ENCODE results near the gene CSF1R.

Gene CSF1R

GRCh38 chr5:150015415-150015814 lies 70.9 kb downstream of the CSF1R start:
- Histone ChIP-seq H3K27me3 (replicated peaks; ENCODE audit: control insufficient read depth, insufficient read depth, low read length, poor library complexity, severe bottlenecking) (no peaks in the 10 kb centered on the region), H3K4me1 (ENCODE audit: control insufficient read depth, insufficient read depth, low read length, poor library complexity, severe bottlenecking) (no peaks in the 10 kb centered on the region), H3K9me3 (ENCODE audit: control insufficient read depth, low read length) (no peaks in the 10 kb centered on the region), H3K36me3 (ENCODE audit: control insufficient read depth, insufficient read depth, low read length) (peaks cover 57% of the 10 kb centered on the region), H3K4me3 (ENCODE audit: insufficient read depth, low read depth, low read length, poor library complexity, severe bottlenecking) (no peak overlapping the region), H3K27ac (ENCODE audit: insufficient read depth, low read length, poor library complexity, severe bottlenecking) (no peak overlapping the region)
- DNase-seq: no peak

DNA sequence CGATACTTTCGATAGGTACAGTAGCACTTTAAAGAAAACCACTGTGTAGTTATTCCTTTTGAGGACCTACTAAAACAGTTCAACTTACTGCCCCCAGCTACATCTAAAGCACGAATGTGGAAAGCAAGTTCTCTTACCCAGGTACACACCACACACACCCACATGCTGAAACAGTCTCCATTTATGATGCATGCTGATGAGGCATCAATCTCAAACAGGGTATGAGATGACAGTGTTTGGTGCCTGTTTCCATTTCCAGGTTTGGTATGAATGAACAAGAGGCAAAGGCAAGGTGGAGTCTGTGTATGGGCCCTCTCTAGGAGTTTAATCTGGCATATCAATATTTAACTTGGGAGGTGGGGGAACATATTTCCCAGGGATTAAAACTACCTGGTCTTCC lies 71.9 kb downstream of the CSF1R start:
- Histone ChIP-seq H3K36me3 (ENCODE audit: control insufficient read depth, insufficient read depth, low read length) (peaks cover 57% of the 10 kb centered on the region), H3K9me3 (ENCODE audit: control insufficient read depth, low read length) (no peaks in the 10 kb centered on the region), H3K27me3 (replicated peaks; ENCODE audit: control insufficient read depth, insufficient read depth, low read length, poor library complexity, severe bottlenecking) (no peaks in the 10 kb centered on the region), H3K27ac (ENCODE audit: insufficient read depth, low read length, poor library complexity, severe bottlenecking) (no peak overlapping the region), H3K4me3 (ENCODE audit: insufficient read depth, low read depth, low read length, poor library complexity, severe bottlenecking) (no peak overlapping the region), H3K4me1 (ENCODE audit: control insufficient read depth, insufficient read depth, low read length, poor library complexity, severe bottlenecking) (no peaks in the 10 kb centered on the region)
- no peak for DNase-seq

DNA sequence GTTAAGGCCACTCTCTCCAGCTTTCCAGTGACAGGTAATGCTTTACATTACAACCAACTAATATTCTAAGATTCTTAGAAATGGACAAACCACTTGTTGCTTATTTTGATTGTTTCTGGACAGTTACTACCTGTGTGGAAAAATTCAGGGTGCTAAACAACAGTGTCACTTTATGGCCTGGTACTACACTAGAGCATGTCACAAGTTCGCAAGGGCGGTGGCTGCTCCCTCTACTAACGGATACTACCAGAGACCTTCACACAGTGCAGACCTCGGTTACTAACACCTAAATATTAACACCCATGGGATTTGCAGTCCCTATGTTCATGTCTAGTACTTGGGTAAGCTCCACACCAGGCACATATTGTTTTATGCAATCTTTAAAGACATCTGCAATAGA lies 72.4 kb downstream of the CSF1R start:
- Histone ChIP-seq H3K36me3 (ENCODE audit: control insufficient read depth, insufficient read depth, low read length) (peaks cover 62% of the 10 kb centered on the region), H3K27me3 (replicated peaks; ENCODE audit: control insufficient read depth, insufficient read depth, low read length, poor library complexity, severe bottlenecking) (no peaks in the 10 kb centered on the region), H3K27ac (ENCODE audit: insufficient read depth, low read length, poor library complexity, severe bottlenecking) (no peak overlapping the region), H3K4me1 (ENCODE audit: control insufficient read depth, insufficient read depth, low read length, poor library complexity, severe bottlenecking) (no peaks in the 10 kb centered on the region), H3K9me3 (ENCODE audit: control insufficient read depth, low read length) (no peaks in the 10 kb centered on the region), H3K4me3 (ENCODE audit: insufficient read depth, low read depth, low read length, poor library complexity, severe bottlenecking) (no peak overlapping the region)
- no peak for DNase-seq

GRCh38 chr5:150009671-150010387 lies 76.5 kb downstream of the CSF1R start:
- Histone ChIP-seq H3K4me3 (ENCODE audit: insufficient read depth, low read depth, low read length, poor library complexity, severe bottlenecking) (no peak overlapping the region), H3K9me3 (ENCODE audit: control insufficient read depth, low read length) (no peaks in the 10 kb centered on the region), H3K36me3 (ENCODE audit: control insufficient read depth, insufficient read depth, low read length) (peaks cover 67% of the 10 kb centered on the region), H3K27me3 (replicated peaks; ENCODE audit: control insufficient read depth, insufficient read depth, low read length, poor library complexity, severe bottlenecking) (no peaks in the 10 kb centered on the region), H3K27ac (ENCODE audit: insufficient read depth, low read length, poor library complexity, severe bottlenecking) (no peak overlapping the region), H3K4me1 (ENCODE audit: control insufficient read depth, insufficient read depth, low read length, poor library complexity, severe bottlenecking) (no peaks in the 10 kb centered on the region)
- no peak for DNase-seq

GRCh38 chr5:150007050-150007449 lies 79.3 kb downstream of the CSF1R start:
- peaks cover 9% of the 10 kb centered on the region for H3K4me1 ChIP-seq (ENCODE audit: control insufficient read depth, insufficient read depth, low read length, poor library complexity, severe bottlenecking)
- DNase-seq: no peak
- H3K27me3 ChIP-seq (replicated peaks; ENCODE audit: control insufficient read depth, insufficient read depth, low read length, poor library complexity, severe bottlenecking): no peaks in the 10 kb centered on the region
- H3K27ac ChIP-seq (ENCODE audit: insufficient read depth, low read length, poor library complexity, severe bottlenecking): no peak overlapping the region
- no peak overlapping the region for H3K4me3 ChIP-seq (ENCODE audit: insufficient read depth, low read depth, low read length, poor library complexity, severe bottlenecking)
- peaks cover 49% of the 10 kb centered on the region for H3K36me3 ChIP-seq (ENCODE audit: control insufficient read depth, insufficient read depth, low read length)
- no peaks in the 10 kb centered on the region for H3K9me3 ChIP-seq (ENCODE audit: control insufficient read depth, low read length)

DNA sequence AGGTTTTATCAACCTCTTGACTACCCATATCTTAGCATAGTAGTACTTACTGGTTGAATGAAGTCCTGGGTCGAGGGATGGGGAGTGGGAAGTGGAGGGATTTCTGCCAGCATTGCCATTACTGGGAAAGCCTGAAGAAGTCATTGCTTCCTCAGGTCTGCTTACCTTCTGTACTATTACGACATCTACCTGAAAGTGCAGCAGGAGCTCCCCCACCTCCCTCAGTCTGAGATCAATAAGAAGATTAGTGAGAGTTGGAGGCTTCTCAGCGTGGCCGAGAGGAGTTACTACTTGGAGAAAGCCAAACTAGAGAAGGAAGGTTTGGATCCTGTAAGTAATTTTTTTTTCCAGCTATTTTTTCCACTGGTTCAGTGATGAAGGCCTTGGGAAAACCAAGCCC lies 80.0 kb downstream of the CSF1R start:
- Histone ChIP-seq H3K36me3 (ENCODE audit: control insufficient read depth, insufficient read depth, low read length) (peaks cover 45% of the 10 kb centered on the region), H3K9me3 (ENCODE audit: control insufficient read depth, low read length) (no peaks in the 10 kb centered on the region), H3K27ac (ENCODE audit: insufficient read depth, low read length, poor library complexity, severe bottlenecking) (no peak overlapping the region), H3K27me3 (replicated peaks; ENCODE audit: control insufficient read depth, insufficient read depth, low read length, poor library complexity, severe bottlenecking) (no peaks in the 10 kb centered on the region), H3K4me1 (ENCODE audit: control insufficient read depth, insufficient read depth, low read length, poor library complexity, severe bottlenecking) (peaks cover 14% of the 10 kb centered on the region), H3K4me3 (ENCODE audit: insufficient read depth, low read depth, low read length, poor library complexity, severe bottlenecking) (no peak overlapping the region)
- DNase-seq: no peak

Data from effector memory CD4-positive, alpha-beta T cell (primary cell).